Lower leg skin (tissue), 3 donors: ENCODE measurements around the gene AATK.

Experiments
- CTCF ChIP-seq, 3 donors: fragments of 450-650 bp; IDR thresholded peaks; one replicate each; pipeline ENCODE4 v1.5.1; 2016; ENCODE audit warnings: antibody characterized with exemption in 3 of 3, mild to moderate bottlenecking in 3 of 3, moderate library complexity in 2 of 3
- POLR2A ChIP-seq, 2 donors: fragments of 450-650 bp; IDR thresholded peaks; one replicate each; pipeline ENCODE4 v1.6.1; 2016 to 2017; ENCODE audit warnings: antibody characterized with exemption in 2 of 2, mild to moderate bottlenecking in 1 of 2, moderate library complexity in 1 of 2

- no peak for TF ChIP-seq POLR2A (IDR thresholded peaks at IDR 0.05)
- TF ChIP-seq CTCF (IDR thresholded peaks at IDR 0.05) = no peak
These were observed 4.5 kb downstream of the AATK start for GRCh38 chr17:81161536-81161935.
